ENCODE results near the gene MAGI1. TPM values are rescaled to one million over a fixed set of nuclear protein-coding genes. Genes with fewer than 3 reads are reported as not detected.

The MAGI1 gene
- total RNA-seq, 4 donors from 2014 or later: 7.6 to 42.9 (median 37.0) TPM

DNA sequence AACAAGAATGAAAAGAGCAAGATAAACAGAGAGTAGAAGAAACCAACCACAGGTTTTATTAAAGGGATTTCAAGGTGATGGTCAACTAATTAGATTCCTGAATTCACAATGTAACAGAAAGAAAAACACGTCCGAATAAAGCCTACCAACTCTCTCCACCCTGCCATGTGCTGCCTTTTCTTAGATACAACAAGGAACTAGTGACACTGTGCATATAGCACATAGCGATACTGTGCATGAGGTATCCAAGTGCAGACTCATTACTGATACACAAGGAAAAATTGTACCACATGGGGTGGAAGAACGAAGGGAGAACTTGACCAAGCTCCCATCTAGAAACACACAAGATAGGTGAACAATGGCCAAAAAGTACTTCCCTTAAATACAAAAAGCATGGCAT lies 154.6 kb downstream of the MAGI1 start:
- no peak overlapping the region for H3K4me3 ChIP-seq
- intact Hi-C loops (cut with DNase I; ENCODE audit: low total_unique reads): no loop called here

DNA sequence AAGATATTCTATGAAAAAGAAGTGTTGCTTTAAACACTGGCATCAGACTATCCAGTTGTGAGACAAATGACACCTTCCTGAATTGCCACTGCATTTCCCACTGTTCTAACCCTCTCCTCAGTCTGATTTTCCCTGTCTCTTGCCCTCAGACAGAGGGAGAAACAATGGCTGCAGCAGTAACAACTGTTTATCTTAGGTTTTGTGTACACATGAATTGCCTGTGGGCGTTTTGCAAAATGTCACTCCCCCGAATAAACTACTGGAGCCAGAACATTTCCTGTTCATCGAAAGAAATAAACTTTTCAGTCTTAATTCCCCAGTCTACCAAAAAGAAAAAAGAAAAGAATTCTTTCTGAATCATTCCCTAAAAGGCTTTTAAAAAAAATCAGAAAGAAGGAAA lies 155.1 kb downstream of the MAGI1 start:
- intact Hi-C loops (cut with DNase I; ENCODE audit: low total_unique reads): no loop called here
- Histone ChIP-seq H3K36me3 (no peaks in the 10 kb centered on the region), H3K27ac (peak overlapping the region in 1 of 2 donors; percentile 8), H3K9me3 (no peaks in the 10 kb centered on the region), H3K4me3 (no peak overlapping the region), H3K27me3 (no peaks in the 10 kb centered on the region), H3K4me1 (no peaks in the 10 kb centered on the region)
- no peak for DNase-seq
- TF ChIP-seq, protein P1, sequence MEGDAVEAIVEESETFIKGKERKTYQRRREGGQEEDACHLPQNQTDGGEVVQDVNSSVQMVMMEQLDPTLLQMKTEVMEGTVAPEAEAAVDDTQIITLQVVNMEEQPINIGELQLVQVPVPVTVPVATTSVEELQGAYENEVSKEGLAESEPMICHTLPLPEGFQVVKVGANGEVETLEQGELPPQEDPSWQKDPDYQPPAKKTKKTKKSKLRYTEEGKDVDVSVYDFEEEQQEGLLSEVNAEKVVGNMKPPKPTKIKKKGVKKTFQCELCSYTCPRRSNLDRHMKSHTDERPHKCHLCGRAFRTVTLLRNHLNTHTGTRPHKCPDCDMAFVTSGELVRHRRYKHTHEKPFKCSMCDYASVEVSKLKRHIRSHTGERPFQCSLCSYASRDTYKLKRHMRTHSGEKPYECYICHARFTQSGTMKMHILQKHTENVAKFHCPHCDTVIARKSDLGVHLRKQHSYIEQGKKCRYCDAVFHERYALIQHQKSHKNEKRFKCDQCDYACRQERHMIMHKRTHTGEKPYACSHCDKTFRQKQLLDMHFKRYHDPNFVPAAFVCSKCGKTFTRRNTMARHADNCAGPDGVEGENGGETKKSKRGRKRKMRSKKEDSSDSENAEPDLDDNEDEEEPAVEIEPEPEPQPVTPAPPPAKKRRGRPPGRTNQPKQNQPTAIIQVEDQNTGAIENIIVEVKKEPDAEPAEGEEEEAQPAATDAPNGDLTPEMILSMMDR (IDR thresholded peaks at IDR 0.05): no peak
- no peak for TF ChIP-seq POLR2A (IDR thresholded peaks at IDR 0.05)

More for the DNA sequence above, 154.6 kb downstream of the MAGI1 start:
- Histone ChIP-seq H3K27ac (peak overlapping the region in 1 of 2 donors; percentile 8), H3K27me3 (no peaks in the 10 kb centered on the region), H3K9me3 (no peaks in the 10 kb centered on the region), H3K36me3 (no peaks in the 10 kb centered on the region), H3K4me1 (no peaks in the 10 kb centered on the region)
- no peak for DNase-seq
- TF ChIP-seq, protein P1 (IDR thresholded peaks at IDR 0.05): no peak
- TF ChIP-seq POLR2A (IDR thresholded peaks at IDR 0.05): no peak

DNA sequence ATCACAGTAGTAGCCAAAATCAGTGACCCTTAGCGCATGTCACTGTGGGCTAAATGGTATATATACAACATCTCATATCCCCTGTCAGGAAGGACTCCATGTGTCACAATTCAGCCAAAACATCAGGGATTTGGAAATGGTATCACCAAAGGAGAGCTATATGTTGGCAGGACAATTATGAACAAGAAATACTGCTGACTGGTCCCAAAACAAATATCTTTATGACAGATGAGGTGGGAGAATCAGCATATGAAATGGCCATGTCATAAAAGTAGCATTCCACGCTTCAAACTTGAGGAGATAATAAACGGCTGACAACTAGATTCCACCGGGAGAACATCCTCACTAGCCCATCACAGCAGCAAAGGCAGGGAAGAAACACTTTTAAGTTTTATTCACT lies 158.4 kb downstream of the MAGI1 start:
- Histone ChIP-seq H3K4me1 (no peaks in the 10 kb centered on the region), H3K27me3 (no peaks in the 10 kb centered on the region), H3K36me3 (no peaks in the 10 kb centered on the region), H3K4me3 (no peak overlapping the region), H3K27ac (no peak overlapping the region), H3K9me3 (no peaks in the 10 kb centered on the region)
- no peak for DNase-seq
- TF ChIP-seq POLR2A (IDR thresholded peaks at IDR 0.05): no peak
- TF ChIP-seq, protein P1 (IDR thresholded peaks at IDR 0.05): no peak
- intact Hi-C loops (cut with DNase I; ENCODE audit: low total_unique reads): no loop called here

DNA sequence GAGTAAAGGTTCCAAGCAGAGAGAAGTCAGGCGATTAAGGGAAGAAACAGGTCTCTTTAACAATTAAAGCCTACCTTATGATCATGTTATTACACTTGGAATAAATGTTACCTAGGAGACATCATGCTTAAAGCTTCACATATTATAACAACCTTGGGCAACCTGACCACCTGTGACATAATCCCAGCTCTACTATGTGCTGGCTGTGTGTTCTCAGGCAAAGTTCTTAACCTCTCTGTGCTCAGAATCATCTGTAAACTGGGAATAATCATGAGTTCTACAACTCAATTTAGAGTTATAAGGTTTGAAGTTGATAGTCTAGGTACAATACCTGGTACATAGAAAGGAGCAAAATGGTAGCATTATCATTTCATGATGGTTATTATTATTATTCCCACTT lies 159.3 kb downstream of the MAGI1 start:
- no peaks in the 10 kb centered on the region for H3K9me3 ChIP-seq
- no peaks in the 10 kb centered on the region for H3K27me3 ChIP-seq
- no peak overlapping the region for H3K27ac ChIP-seq
- no peak overlapping the region for H3K4me3 ChIP-seq
- DNase-seq: no peak
- TF ChIP-seq, protein P1 (IDR thresholded peaks at IDR 0.05): no peak
- no peak for TF ChIP-seq POLR2A (IDR thresholded peaks at IDR 0.05)
- intact Hi-C loops (cut with DNase I; ENCODE audit: low total_unique reads): no loop called here
- no peaks in the 10 kb centered on the region for H3K4me1 ChIP-seq
- no peaks in the 10 kb centered on the region for H3K36me3 ChIP-seq

DNA sequence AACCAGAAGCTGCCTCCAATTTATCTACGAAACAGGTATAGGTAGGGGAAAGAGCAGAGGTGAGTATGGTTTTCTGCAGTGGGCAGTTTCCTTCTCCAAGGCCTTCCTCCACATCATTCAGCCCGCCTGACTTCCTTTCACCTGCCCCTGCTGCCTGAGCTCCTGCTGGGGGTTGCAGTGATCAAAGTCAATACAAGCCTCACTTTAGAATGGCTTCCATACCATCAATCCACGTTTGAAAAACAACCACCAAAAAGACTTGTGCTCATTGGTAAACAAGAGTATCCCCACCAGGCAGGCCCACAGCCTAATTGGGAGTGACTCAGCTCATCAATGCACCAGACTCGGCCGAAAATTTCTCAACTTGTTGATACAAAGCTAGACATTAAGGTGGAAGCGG lies 159.9 kb downstream of the MAGI1 start:
- H3K27me3 ChIP-seq: no peaks in the 10 kb centered on the region
- no peak overlapping the region for H3K27ac ChIP-seq

More for the DNA sequence above, 159.9 kb downstream of the MAGI1 start:
- no peaks in the 10 kb centered on the region for H3K4me1 ChIP-seq
- no peak for TF ChIP-seq POLR2A (IDR thresholded peaks at IDR 0.05)
- TF ChIP-seq, protein P1 (IDR thresholded peaks at IDR 0.05): no peak
- no peak for DNase-seq
- H3K4me3 ChIP-seq: no peak overlapping the region
- H3K36me3 ChIP-seq: no peaks in the 10 kb centered on the region
- no peaks in the 10 kb centered on the region for H3K9me3 ChIP-seq
- intact Hi-C loops (cut with DNase I; ENCODE audit: low total_unique reads): no loop called here

Measured in uterus (tissue), 4 donors.